Mononuclear cell (primary cell): ENCODE results near the gene CYP39A1. TPM values are rescaled to one million over a fixed set of nuclear protein-coding genes. Genes with fewer than 3 reads are reported as not detected.

Source experiments
- H3K27me3 ChIP-seq: 2 replicates; pipeline ENCODE4 v1.6.0; 2011; ENCODE audit warnings: low read length, control low read depth; ENCODE audit not compliant: insufficient read depth
- H3K4me1 ChIP-seq: 2 replicates; pipeline ENCODE4 v1.5.1; 2011; ENCODE audit warnings: mild to moderate bottlenecking, low read length, control low read depth; ENCODE audit not compliant: insufficient read depth
- H3K4me3 ChIP-seq: 2 replicates; pipeline ENCODE4 v1.5.1; 2011; ENCODE audit warnings: mild to moderate bottlenecking, low read length, moderate library complexity
- H3K9me3 ChIP-seq: 2 replicates; pipeline ENCODE4 v1.5.1; 2011; ENCODE audit warnings: low read depth, mild to moderate bottlenecking, control low read depth, low read length
- total RNA-seq: library from RNA; depleted of rRNA; stranded (reverse); fragments of >200 nt; gene quantifications from one replicate; pipeline ENCODE4 v1.2.3, GENCODE V29; 2012

Gene CYP39A1
- total RNA-seq, 1 donor: not detected

GRCh38 chr6:46632053-46632452, 20.6 kb downstream of the CYP39A1 start:
- Histone ChIP-seq H3K27me3 (no peaks in the 10 kb centered on the region), H3K4me1 (no peaks in the 10 kb centered on the region), H3K9me3 (no peaks in the 10 kb centered on the region), H3K4me3 (no peak overlapping the region)

GRCh38 chr6:46629691-46630090, 22.9 kb downstream of the CYP39A1 start:
- no peaks in the 10 kb centered on the region for H3K9me3 ChIP-seq
- H3K4me1 ChIP-seq: no peaks in the 10 kb centered on the region
- no peaks in the 10 kb centered on the region for H3K27me3 ChIP-seq
- no peak overlapping the region for H3K4me3 ChIP-seq

GRCh38 chr6:46628976-46629375, 23.6 kb downstream of the CYP39A1 start:
- H3K27me3 ChIP-seq: peaks cover 3% of the 10 kb centered on the region
- H3K4me3 ChIP-seq: no peak overlapping the region
- no peaks in the 10 kb centered on the region for H3K9me3 ChIP-seq
- no peaks in the 10 kb centered on the region for H3K4me1 ChIP-seq

GRCh38 chr6:46628498-46628897, 24.1 kb downstream of the CYP39A1 start:
- no peak overlapping the region for H3K4me3 ChIP-seq
- H3K4me1 ChIP-seq: no peaks in the 10 kb centered on the region
- H3K9me3 ChIP-seq: no peaks in the 10 kb centered on the region
- peaks cover 4% of the 10 kb centered on the region for H3K27me3 ChIP-seq

- Histone ChIP-seq H3K9me3 (no peaks in the 10 kb centered on the region), H3K4me3 (no peak overlapping the region), H3K27me3 (peaks cover 4% of the 10 kb centered on the region), H3K4me1 (no peaks in the 10 kb centered on the region)
These were observed 25.6 kb downstream of the CYP39A1 start for GRCh38 chr6:46626976-46627375.

- Histone ChIP-seq H3K4me1 (no peaks in the 10 kb centered on the region), H3K27me3 (peaks cover 4% of the 10 kb centered on the region), H3K4me3 (no peak overlapping the region), H3K9me3 (no peaks in the 10 kb centered on the region)
These were observed 26.2 kb downstream of the CYP39A1 start for GRCh38 chr6:46626228-46626909.

- H3K27me3 ChIP-seq: peaks cover 3% of the 10 kb centered on the region
- no peaks in the 10 kb centered on the region for H3K4me1 ChIP-seq
- no peaks in the 10 kb centered on the region for H3K9me3 ChIP-seq
- H3K4me3 ChIP-seq: no peak overlapping the region
These were observed 33.9 kb downstream of the CYP39A1 start for GRCh38 chr6:46618726-46619125.

GRCh38 chr6:46612645-46613044, 40.0 kb downstream of the CYP39A1 start:
- H3K4me3 ChIP-seq: no peak overlapping the region
- H3K27me3 ChIP-seq: no peaks in the 10 kb centered on the region
- no peaks in the 10 kb centered on the region for H3K9me3 ChIP-seq
- H3K4me1 ChIP-seq: no peaks in the 10 kb centered on the region

- Histone ChIP-seq H3K27me3 (no peaks in the 10 kb centered on the region), H3K9me3 (no peaks in the 10 kb centered on the region), H3K4me1 (no peaks in the 10 kb centered on the region), H3K4me3 (no peak overlapping the region)
These were observed 41.6 kb downstream of the CYP39A1 start for GRCh38 chr6:46610862-46611553.

GRCh38 chr6:46606338-46606737, 46.3 kb downstream of the CYP39A1 start:
- H3K27me3 ChIP-seq: no peaks in the 10 kb centered on the region

GRCh38 chr6:46605091-46605797, 47.4 kb downstream of the CYP39A1 start:
- Histone ChIP-seq H3K4me3 (no peak overlapping the region), H3K9me3 (no peaks in the 10 kb centered on the region), H3K27me3 (no peaks in the 10 kb centered on the region), H3K4me1 (no peaks in the 10 kb centered on the region)

More at GRCh38 chr6:46606338-46606737, 46.3 kb downstream of the CYP39A1 start:
- no peak overlapping the region for H3K4me3 ChIP-seq
- H3K9me3 ChIP-seq: no peaks in the 10 kb centered on the region
- H3K4me1 ChIP-seq: no peaks in the 10 kb centered on the region

GRCh38 chr6:46598215-46598614, 54.4 kb downstream of the CYP39A1 start:
- Histone ChIP-seq H3K4me1 (no peaks in the 10 kb centered on the region), H3K27me3 (peaks cover 3% of the 10 kb centered on the region), H3K4me3 (no peak overlapping the region), H3K9me3 (no peaks in the 10 kb centered on the region)

GRCh38 chr6:46592740-46593139, 59.9 kb downstream of the CYP39A1 start:
- no peak overlapping the region for H3K4me3 ChIP-seq
- H3K4me1 ChIP-seq: no peaks in the 10 kb centered on the region
- H3K27me3 ChIP-seq: peaks cover 6% of the 10 kb centered on the region
- no peaks in the 10 kb centered on the region for H3K9me3 ChIP-seq

- H3K4me3 ChIP-seq: no peak overlapping the region
- peaks cover 3% of the 10 kb centered on the region for H3K27me3 ChIP-seq
- H3K9me3 ChIP-seq: no peaks in the 10 kb centered on the region
- H3K4me1 ChIP-seq: no peaks in the 10 kb centered on the region
These were observed 60.6 kb downstream of the CYP39A1 start for GRCh38 chr6:46592046-46592445.

- Histone ChIP-seq H3K4me1 (no peaks in the 10 kb centered on the region), H3K4me3 (no peak overlapping the region), H3K9me3 (no peaks in the 10 kb centered on the region), H3K27me3 (peaks cover 3% of the 10 kb centered on the region)
These were observed 61.9 kb downstream of the CYP39A1 start for GRCh38 chr6:46590765-46591164.
